GM18870 (cell line): ENCODE results near the gene NOCT.
"Not testable (repeated sequence)": the region's sequence is repeated elsewhere in the genome, so short reads cannot be mapped to it uniquely, and the experiment has no call there.

Source experiments
- ATAC-seq: cut with Tn5 transposase; IDR thresholded peaks from one replicate; pipeline ENCODE4 v1.9.1; 2021; ENCODE audit warnings: moderate library complexity; ENCODE audit not compliant: unreplicated experiment

NOCT gene

GRCh38 chr4:139042981-139043460, 27.4 kb downstream of the NOCT start:
- no peak for ATAC-seq

GRCh38 chr4:139044291-139044690, 28.7 kb downstream of the NOCT start:
- no peak for ATAC-seq

- ATAC-seq: no peak
These were observed 32.4 kb downstream of the NOCT start for GRCh38 chr4:139048026-139048425.

GRCh38 chr4:139050446-139050845, 34.9 kb downstream of the NOCT start:
- no peak for ATAC-seq

- ATAC-seq: no peak
These were observed 38.3 kb downstream of the NOCT start for GRCh38 chr4:139053909-139054308.

- no peak for ATAC-seq
These were observed 39.4 kb downstream of the NOCT start for GRCh38 chr4:139054791-139055505.

GRCh38 chr4:139059026-139059425, 43.4 kb downstream of the NOCT start:
- not testable (repeated sequence) for ATAC-seq

- no peak for ATAC-seq
These were observed 45.0 kb downstream of the NOCT start for GRCh38 chr4:139060591-139060990.

GRCh38 chr4:139076016-139076744, 60.6 kb downstream of the NOCT start:
- ATAC-seq: no peak

GRCh38 chr4:139077567-139078355, 62.2 kb downstream of the NOCT start:
- ATAC-seq: no peak

- ATAC-seq: no peak
These were observed 63.3 kb downstream of the NOCT start for GRCh38 chr4:139078926-139079325.

GRCh38 chr4:139082750-139083606, 67.4 kb downstream of the NOCT start:
- peak; percentile 94 for ATAC-seq

- peak; percentile 19 for ATAC-seq
These were observed 68.0 kb downstream of the NOCT start for GRCh38 chr4:139083607-139083955.

GRCh38 chr4:139083956-139084803, 68.6 kb downstream of the NOCT start:
- peak; percentile 47 for ATAC-seq

GRCh38 chr4:139084804-139085093, 69.2 kb downstream of the NOCT start:
- no peak for ATAC-seq

GRCh38 chr4:139085141-139085540, 69.6 kb downstream of the NOCT start:
- ATAC-seq: no peak

- no peak for ATAC-seq
These were observed 76.7 kb downstream of the NOCT start for GRCh38 chr4:139092271-139092670.
